Right lobe of liver (tissue), 4 donors: ENCODE measurements around the gene CFL1.

Source experiments
- CTCF ChIP-seq, 4 donors: fragments of 200-600 bp in 3 of 4; fragments of 450-650 bp in 1 of 4; IDR thresholded peaks; one replicate each; pipeline versions ENCODE4 v1.5.1 to v1.8.0; 2016 to 2022; ENCODE audit warnings: antibody characterized with exemption in 4 of 4, mild to moderate bottlenecking in 2 of 4
- POLR2A ChIP-seq: fragments of 450-650 bp; IDR thresholded peaks from one replicate; pipeline ENCODE4 v1.6.1; 2017; ENCODE audit warnings: antibody characterized with exemption, mild to moderate bottlenecking
- donor health status: DM: no; HTN: no; CAD: no.
- donor health status: DM: no; HTN: no; CAD: no.
- donor health status: DM: no; HTN: yes; CAD: no.

DNA sequence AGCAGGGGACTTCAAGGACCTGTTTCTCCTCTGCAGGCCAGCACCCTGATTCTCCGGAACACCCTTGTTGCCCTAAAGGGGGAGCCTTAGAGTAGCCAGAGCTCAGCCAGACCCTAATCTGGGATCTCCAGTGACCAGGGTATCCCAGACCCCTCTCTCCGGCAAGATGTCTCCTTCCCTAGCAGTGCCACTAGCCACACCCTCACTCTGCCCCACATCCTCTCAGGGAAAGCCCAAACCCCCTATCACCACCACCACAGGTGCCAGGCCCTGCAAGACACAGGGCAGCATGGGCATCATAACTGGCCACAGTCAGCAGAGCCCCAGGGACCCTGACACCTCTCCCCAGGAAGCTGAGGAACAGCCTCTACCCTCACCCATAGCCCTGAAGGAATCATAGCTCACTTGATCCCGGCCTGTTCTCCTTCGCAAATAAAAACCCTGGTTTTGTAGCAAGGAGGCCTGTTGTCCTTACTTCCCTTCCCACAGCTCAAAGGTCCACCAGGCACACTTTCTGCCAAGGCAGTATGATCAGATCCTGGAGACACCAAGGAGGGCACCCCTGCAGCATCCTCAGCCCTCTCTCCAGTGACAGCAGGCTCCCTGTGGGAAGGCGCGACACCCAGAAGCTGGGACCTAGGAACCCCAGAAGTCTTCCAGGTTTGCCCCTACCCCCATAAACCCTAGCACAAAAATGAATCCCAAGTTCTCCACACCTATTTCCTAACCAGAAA is 4.6 kb downstream of the CFL1 start:
- TF ChIP-seq POLR2A (no peak), CTCF (IDR thresholded peaks at IDR 0.05) (no peak)
